NCI-H1105 treated with DMSO at 0.1 percent for 48 hours (cell line): ENCODE results near the gene WNT6.

Experiments used
- DNase-seq: peaks from one replicate; lab custom pipeline; 2025; lab: John Stamatoyannopoulos, UW

The WNT6 gene

GRCh38 chr2:218859556-218859987, at the start of gene WNT6:
WNT6 (plus strand) TSS chr2:218859805; CDS start chr2:218860038, 233 bp downstream.
- no peak for DNase-seq

- no peak for DNase-seq
Measured at GRCh38 chr2:218810256-218810655, 49.3 kb upstream of the WNT6 start.

GRCh38 chr2:218811382-218811781, 48.2 kb upstream of the WNT6 start:
- DNase-seq, result no peak

- DNase-seq, result no peak
Measured at GRCh38 chr2:218812096-218812815, 47.3 kb upstream of the WNT6 start.

GRCh38 chr2:218812861-218813260, 46.7 kb upstream of the WNT6 start:
- DNase-seq, result no peak

- DNase-seq, result no peak
Measured at GRCh38 chr2:218813771-218814460, 45.7 kb upstream of the WNT6 start.

- DNase-seq, result no peak
Measured at GRCh38 chr2:218814540-218815243, 44.9 kb upstream of the WNT6 start.

GRCh38 chr2:218815244-218815637, 44.4 kb upstream of the WNT6 start:
- DNase-seq, result no peak

- no peak for DNase-seq
Measured at GRCh38 chr2:218815649-218816048, 44.0 kb upstream of the WNT6 start.

- DNase-seq, result no peak
Measured at GRCh38 chr2:218816561-218817011, 43.0 kb upstream of the WNT6 start.

GRCh38 chr2:218819093-218819492, 40.5 kb upstream of the WNT6 start:
- DNase-seq, result no peak

GRCh38 chr2:218820746-218821369, 38.7 kb upstream of the WNT6 start:
- DNase-seq, result no peak

- DNase-seq, result no peak
Measured at GRCh38 chr2:218821605-218822211, 37.9 kb upstream of the WNT6 start.

GRCh38 chr2:218822622-218823021, 37.0 kb upstream of the WNT6 start:
- no peak for DNase-seq

GRCh38 chr2:218823196-218823855, 36.3 kb upstream of the WNT6 start:
- DNase-seq, result no peak

- no peak for DNase-seq
Measured at GRCh38 chr2:218824004-218824403, 35.6 kb upstream of the WNT6 start.

- DNase-seq, result no peak
Measured at GRCh38 chr2:218826791-218827190, 32.8 kb upstream of the WNT6 start.

GRCh38 chr2:218827701-218828476, 31.7 kb upstream of the WNT6 start:
- DNase-seq, result no peak

- DNase-seq, result no peak
Measured at GRCh38 chr2:218828477-218828778, 31.2 kb upstream of the WNT6 start.

- DNase-seq, result no peak
Measured at GRCh38 chr2:218829868-218830451, 29.6 kb upstream of the WNT6 start.
